ENCODE data around the gene SIDT1.

- TF ChIP-seq TAF1 (IDR thresholded peaks at IDR 0.05; ENCODE audit: low read depth) (no peak), TEAD4 (IDR thresholded peaks at IDR 0.05) (no peak), FOXM1 (IDR thresholded peaks at IDR 0.05; ENCODE audit: borderline replicate concordance, low read depth) (no peak), USF1 (IDR thresholded peaks at IDR 0.05) (no peak), RAD21 (IDR thresholded peaks at IDR 0.05; ENCODE audit: low read depth) (no peak), EP300 (IDR thresholded peaks at IDR 0.05; ENCODE audit: borderline replicate concordance) (no peak), CREB1 (IDR thresholded peaks at IDR 0.05; ENCODE audit: low read depth) (no peak), EGR1 (IDR thresholded peaks at IDR 0.05) (no peak), YY1 (IDR thresholded peaks at IDR 0.05; ENCODE audit: low read depth) (no peak), TCF12 (IDR thresholded peaks at IDR 0.05; ENCODE audit: low read depth) (no peak), MAX (IDR thresholded peaks at IDR 0.05) (no peak)
- TF ChIP-seq, protein P1, sequence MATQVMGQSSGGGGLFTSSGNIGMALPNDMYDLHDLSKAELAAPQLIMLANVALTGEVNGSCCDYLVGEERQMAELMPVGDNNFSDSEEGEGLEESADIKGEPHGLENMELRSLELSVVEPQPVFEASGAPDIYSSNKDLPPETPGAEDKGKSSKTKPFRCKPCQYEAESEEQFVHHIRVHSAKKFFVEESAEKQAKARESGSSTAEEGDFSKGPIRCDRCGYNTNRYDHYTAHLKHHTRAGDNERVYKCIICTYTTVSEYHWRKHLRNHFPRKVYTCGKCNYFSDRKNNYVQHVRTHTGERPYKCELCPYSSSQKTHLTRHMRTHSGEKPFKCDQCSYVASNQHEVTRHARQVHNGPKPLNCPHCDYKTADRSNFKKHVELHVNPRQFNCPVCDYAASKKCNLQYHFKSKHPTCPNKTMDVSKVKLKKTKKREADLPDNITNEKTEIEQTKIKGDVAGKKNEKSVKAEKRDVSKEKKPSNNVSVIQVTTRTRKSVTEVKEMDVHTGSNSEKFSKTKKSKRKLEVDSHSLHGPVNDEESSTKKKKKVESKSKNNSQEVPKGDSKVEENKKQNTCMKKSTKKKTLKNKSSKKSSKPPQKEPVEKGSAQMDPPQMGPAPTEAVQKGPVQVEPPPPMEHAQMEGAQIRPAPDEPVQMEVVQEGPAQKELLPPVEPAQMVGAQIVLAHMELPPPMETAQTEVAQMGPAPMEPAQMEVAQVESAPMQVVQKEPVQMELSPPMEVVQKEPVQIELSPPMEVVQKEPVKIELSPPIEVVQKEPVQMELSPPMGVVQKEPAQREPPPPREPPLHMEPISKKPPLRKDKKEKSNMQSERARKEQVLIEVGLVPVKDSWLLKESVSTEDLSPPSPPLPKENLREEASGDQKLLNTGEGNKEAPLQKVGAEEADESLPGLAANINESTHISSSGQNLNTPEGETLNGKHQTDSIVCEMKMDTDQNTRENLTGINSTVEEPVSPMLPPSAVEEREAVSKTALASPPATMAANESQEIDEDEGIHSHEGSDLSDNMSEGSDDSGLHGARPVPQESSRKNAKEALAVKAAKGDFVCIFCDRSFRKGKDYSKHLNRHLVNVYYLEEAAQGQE (IDR thresholded peaks at IDR 0.05; ENCODE audit: low read depth): no peak
Observed at GRCh38 chr3:113501597-113501996, 30.8 kb upstream of the SIDT1 start.
